HG03095 (cell line): Measurements from ENCODE around the gene RAD18.

ENCODE experiments used
- ATAC-seq: cut with Tn5 transposase; IDR thresholded peaks from one replicate; pipeline ENCODE4 v1.9.1; 2021; ENCODE audit warnings: moderate library complexity; ENCODE audit not compliant: unreplicated experiment

Gene RAD18

DNA sequence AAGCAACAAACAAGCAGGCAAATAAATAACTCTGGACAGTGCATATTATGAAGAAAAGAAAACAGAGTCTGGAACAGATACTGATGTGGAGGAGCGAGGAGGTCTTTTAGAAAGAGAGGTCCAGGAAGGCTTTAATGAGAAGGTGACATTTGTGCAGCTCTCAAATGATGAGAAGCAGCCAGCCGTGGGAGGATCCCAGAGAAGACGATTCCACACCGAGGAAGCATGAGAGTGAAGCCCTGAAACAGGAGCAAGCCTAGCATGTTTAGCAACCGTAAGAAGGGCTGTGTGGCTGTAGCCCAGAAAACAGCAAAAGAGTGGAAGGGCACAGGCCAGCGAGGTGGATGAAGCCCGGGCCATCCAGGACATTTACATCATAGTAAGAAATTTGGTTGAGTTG lies 93.1 kb downstream of the RAD18 start:
- ATAC-seq: no peak

DNA sequence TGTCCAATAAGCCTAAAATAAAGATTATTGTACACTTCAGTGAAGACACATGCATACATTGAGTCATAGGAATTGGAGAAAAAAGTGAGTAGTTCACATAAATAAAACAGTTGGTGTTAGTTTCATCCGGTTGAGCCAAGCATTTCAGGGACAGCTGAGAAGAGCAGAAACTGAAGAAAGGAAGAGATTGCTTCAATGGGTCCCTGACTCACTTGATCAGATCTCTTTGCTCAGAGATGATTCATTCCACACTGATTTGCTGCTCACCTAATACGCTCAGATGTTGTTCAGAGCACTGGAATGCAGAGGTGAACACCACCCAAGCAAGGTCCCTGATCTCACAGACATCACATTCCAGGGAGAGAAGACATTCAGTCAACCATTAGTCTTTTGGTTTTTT lies 93.7 kb downstream of the RAD18 start:
- ATAC-seq: no peak

DNA sequence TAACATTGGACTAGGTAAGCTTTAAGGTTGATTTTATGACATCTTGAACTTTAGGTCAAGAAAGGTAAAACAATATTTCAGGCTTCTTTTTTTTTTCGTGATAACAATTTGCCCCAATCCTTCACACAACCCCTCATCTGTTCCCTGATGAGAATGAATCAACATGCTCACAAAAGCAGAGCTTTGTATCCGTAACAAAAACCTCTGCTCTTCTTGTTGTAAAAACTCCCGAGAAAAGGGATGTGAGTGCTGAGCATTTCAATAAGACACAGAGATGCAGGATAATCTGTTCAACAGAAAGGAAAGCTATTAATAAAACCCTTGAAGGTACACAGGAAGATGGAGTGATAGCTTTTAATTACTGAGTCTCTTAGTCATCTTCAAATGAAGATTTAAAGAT lies 94.3 kb downstream of the RAD18 start:
- no peak for ATAC-seq

DNA sequence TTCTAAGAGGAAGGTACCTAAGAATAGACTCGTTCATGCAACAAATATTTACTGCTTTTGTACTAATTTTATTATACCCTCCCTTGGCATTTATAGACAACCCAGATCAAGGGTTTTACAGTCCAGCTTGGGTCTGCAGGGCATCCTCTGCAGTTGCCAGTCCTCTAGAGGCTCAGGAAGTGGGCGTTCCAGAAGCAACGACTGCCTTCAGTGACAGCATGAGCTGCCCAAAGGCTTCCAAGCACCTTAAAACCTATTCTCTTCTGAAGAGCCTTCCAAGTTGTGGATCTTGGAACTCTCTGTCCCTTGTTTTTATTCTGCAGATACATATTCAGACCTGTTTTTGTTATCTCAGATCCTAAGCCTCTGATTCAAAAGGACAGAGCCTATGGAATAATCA lies 95.6 kb downstream of the RAD18 start:
- ATAC-seq: no peak

DNA sequence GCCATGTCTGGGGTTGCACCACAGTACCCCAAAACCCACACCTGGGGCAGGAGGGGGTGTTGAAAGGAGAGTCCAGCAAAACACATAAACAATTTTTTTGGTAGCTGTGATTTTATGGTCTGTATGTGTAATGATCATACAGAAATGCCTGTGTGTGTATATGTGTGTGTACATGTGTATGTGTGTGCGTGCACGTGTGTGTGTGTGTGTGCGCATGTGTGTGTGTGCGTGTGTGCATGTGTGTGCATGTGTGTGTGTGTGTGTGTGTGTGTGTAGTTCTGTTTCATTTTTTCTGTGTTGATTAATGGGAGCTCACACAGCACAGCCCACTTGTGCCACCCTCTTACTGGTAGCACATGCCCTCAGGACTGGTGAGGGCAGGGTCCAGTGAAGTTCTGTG lies 97.6 kb downstream of the RAD18 start:
- ATAC-seq: no peak

DNA sequence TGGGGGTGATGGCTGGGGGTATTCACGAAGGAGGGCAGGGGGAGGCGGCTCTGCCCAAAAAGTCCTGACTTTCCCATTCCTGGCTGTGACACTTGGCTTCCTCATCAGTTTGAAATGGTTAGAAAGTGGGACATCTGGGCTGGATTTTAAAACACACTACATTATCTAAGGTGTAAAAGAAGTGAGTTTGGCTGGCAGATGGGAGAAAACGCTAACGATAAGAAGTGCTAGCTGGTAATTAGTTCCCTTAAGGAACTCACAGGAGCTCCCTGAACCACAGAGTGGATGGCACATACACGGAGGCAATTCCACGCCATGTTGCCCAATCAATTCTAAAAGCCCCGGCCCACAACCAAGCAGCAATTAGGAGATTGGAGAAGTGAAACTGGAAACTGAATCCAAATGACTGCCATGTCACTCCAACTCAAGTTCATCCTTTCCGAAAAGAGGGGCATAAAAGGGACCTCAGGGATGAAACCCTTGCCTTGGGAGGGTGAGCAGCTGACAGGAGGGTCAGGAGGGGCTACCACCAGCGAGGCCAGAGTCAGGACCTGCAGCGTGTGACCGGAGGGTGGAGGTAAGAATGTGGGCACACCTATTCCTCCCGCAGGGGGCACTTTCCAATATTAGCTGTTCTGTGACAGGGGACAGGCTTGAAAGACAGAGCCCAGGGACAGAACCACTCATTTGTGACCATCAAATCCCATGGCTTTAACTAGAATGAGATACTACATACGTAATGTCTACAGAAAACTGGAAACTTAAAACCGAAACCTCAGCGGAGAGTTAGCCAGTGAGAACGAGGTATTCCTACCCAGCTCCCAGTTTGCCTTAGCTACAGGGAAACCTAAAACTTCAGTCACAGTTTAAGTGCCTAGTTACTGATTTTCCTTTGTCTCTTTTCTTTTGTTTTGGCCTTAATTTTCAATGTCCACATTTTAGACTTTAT lies 98.6 kb downstream of the RAD18 start:
- no peak for ATAC-seq

DNA sequence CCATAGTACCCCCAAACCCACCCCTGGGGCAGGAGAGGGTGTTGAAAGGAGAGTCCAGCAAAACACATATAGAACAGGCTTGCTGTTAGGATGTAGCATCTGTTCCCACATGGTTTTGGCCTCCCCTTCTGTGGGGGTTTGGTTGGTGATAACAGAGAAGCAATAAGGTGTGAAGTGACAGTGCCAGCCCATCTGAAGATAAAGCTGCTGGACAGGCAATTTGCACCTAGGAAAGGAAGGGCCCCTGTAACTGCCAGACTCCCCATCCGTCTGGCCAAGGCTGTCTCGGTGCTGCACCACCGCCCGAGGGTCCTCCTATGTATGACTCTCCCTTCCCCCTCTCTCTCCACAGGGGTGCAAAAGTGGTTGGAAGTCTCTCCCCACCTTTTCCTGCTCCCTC lies 99.4 kb downstream of the RAD18 start:
- ATAC-seq: no peak

DNA sequence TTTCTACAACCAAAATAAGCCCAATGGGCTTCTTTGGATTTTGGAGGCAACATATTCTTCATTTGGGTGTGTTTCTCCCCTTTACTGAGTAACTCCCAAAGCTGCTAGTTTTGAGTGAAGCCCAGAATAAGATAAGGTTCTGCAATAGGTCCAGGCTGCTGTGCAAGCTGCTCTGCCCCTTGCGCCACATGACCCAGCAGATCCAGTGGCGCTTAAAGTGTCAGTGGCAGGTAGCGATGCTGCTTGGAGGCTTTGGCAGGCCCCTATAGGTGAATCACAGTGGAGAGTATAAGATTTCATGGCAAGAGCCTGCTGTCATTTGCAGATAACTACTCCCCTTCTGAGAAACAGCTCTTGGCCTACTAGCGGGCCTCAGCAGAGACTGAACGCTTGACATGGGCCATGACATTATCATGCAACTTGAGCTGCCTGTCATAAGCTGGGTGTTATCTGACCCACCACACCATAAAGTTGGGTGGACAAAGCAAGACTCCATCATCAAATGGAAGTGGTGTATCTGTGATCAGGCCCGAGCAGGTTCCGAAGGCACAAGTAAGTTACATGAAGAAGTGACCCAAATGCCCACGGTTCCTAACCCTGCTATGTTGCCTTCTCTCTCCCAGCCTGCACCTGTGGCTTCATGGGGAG lies 105.4 kb downstream of the RAD18 start:
- ATAC-seq: no peak

DNA sequence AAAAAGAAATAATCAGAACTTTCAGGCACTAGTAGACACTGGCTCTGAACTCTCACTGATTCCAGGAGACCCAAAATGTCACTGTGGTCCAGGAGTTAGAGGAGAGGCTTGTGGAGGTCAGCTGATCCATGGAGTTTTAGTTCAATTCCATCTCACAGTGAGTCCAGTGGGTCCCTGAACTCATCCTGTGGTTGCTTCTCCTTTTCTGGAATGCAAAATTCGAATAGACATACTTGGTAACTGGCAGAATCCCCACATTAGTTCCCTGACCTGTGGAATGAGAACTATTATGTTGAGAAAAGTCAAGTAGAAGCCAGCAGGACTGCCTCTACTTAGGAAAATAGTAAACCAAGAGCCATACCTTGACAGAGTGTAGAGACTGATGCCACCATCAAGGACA lies 106.6 kb downstream of the RAD18 start:
- no peak for ATAC-seq

DNA sequence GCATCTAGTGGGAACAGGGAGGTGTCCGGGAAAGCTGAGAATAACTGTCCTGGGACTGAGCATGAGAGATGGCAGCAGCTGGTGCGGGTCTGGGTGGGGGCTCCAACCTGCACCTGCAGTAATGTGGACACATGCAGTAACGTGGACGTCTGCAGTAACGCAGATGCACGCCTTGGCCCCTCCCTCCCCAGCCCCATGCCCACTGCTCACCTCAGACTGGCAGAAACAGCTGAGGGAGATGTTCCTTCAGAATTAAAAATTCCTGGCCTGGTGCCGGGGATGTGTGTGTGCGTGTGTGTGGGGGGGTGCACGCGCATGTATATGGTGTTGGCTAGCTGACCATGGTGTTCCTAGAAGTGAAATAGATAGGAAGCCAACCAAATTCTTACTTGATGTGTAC lies 107.2 kb downstream of the RAD18 start:
- no peak for ATAC-seq

DNA sequence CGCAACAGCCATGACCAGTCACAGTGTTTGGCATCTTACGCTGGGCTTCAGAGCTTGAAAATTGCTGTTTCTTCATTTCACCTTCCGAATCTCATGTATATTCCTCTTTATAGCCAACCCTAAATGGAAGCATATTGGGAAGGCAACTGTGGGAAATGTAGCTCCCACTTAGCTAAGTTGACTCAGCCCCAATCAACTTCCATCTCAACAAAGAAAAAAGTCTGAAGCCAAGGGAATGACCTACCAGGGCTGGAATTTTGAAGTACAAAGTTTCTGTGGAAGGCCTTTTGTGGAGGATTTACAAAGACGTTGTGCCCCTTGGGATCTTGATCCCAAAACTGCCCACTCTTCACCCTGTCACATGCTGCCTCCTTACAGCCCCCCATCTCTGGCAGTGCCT lies 108.6 kb downstream of the RAD18 start:
- no peak for ATAC-seq

DNA sequence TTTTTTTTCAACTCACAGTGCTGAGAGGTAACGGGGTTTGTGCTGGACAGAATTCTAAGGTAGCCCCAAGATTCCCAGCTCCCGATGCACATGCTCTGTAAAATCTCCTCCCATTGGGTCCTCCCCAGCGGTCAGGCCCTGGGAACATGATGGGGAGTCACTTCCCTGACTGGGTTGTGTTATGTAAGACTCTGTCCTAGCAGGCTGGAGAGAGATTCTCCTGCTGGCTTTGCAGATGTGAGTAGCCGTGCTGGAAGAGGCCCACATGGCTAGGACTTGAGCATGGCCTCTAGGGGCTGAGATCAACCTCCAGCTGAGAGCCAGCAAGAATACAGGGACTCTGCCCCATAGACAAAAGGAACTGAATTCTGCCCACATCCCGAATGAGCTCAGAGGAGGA lies 110.2 kb downstream of the RAD18 start:
- ATAC-seq: no peak

DNA sequence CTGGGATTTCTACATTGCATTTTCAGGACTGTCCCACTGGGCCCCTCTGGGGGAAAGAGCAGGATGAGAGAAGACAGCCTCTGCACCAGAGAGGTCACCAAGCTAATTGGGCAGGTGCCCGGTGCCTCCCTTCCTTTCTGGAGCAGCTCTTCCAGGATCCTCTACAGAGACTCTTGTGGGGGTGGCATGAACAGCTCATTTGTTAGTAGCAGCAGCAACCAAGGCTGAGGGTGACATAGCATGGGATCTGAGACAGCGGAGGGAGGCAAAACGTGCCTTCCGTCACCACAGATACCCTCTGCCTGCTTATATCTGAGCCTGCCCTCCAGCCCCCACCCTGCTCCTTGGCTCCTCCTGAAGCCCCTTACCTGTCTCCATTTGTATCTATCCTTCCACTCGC lies 110.8 kb downstream of the RAD18 start:
- ATAC-seq: no peak

DNA sequence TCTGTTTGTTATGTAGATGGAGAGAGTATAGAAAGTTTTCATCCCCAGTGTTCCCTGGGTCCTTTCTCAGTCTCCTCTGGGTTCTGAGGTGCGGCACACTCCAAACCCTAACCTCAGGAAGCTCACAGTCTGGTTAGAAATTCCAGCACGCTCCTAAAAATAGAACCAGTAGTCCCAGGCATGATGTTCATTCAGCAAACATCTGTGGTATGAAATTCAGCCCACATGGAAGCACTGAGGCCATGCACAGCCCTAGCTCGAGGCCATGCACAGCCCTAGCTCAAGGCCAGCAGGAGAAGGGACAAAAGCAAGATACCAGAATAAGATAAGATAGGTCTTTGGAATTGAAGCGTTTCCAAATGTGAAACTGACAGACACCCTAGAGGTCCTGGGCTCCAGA lies 111.6 kb downstream of the RAD18 start:
- no peak for ATAC-seq

DNA sequence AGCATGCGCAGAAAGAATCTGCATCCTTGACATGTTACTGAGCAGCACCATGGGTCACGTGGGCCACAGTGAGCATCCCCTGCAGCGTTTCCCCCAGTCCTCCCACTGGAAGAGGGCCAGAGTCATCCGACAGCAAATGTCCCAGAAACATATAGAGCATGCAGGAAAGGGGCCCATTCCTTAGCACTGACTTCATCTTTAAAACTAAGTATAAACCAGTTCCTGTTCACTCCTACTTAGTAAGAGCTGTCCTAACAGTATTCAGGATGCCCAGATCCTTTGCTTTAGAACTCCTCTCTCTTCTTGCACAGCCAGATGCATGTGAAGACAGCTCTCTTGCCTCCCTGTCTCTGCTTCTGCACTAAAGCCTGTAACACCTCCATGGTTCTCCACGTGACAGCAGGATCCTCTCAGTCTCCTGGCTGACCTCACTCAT lies 114.6 kb downstream of the RAD18 start:
- no peak for ATAC-seq

DNA sequence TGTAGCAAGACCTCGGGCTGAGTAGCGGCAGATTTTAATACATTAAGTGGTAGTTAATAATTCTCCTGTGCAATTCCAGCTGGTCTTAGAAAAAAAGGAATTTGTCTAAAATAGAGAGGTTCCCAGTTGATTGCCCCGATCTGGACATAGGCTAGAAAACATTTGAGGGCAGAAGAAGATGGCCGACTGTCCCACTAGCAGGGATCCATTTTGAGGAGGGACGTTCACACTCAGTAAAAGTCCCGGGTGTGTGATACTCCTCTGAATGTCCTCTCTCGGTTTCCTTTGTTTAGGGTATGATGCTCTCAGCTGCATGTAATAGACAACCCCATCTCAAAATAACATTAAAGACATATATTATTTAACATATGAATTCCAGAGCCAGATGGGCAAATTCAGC lies 116.0 kb downstream of the RAD18 start:
- no peak for ATAC-seq

DNA sequence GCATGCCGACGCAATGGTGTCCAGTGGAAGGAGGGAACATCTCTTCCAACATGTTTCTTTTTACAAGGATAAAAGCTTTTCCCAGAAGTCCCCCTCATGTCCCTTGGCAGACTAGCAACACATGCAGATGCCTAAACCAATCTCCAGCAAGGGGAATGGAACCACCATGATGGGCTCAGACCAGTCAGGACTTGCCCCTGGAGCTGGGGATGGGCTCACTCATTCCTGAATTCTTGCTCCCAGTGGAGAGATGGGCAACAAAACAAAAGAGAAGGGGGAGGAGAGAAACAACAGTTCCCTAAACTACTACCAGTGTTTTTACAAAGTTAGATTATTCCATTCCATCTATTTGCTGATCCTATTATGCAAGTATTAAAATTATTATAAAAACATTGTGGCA lies 117.1 kb downstream of the RAD18 start:
- no peak for ATAC-seq

DNA sequence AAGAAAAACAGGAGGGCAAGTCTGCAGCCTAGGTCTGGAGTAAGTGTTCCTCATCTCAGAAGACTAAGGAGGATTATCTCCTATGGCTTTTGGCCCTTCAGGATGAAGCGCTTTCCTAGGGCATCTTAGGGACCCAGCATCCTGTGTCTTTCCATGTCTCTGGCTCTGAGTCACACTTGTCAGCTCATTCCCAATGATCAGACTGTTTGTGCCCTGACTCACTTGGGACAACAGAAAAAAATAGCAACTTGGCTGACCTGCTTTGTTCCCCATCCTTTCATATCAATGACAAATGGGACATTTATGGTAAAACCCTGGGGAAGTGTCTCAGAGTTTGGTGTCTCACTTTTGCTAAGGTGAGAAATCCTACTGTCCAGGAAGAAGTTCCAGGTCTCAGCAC lies 117.6 kb downstream of the RAD18 start:
- ATAC-seq: no peak

DNA sequence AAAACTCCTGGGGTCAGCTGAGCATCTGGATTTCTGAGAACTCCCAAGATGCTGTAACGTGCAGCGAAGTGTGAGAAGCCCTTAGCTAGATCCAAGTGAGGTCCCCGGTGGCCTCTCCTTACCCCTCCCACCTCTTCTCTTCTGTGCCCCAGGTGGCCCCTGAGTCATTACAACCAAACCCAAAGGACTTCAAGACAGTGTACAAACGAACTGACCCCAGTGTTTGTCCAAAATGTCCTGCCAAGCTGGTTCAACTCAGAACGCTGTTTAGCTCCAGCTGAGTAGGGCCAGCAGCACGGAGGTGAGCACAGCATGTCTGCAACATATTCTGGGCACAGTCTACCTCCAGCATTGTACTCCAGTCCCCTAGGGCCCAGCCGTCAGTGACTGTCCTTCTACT lies 119.9 kb downstream of the RAD18 start:
- no peak for ATAC-seq

DNA sequence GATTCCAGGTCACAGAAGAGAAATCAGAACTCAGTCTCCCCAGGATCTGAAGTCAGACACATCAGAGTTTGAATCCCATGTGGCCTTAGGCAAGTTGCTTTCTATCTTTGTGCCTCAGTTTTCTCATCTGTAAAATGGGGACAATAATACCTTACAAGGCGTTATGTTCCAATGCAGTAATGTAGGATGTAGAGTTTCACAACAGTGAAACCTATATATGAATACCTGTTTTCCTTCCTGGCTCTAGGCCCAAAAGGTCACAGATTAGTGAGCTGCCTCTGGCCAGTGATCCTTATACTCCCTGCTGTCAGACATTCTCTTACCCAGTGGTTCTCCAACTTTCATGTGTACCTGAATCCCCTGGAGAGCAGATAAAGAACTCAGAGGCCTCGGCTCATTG lies 121.0 kb downstream of the RAD18 start:
- ATAC-seq: no peak

DNA sequence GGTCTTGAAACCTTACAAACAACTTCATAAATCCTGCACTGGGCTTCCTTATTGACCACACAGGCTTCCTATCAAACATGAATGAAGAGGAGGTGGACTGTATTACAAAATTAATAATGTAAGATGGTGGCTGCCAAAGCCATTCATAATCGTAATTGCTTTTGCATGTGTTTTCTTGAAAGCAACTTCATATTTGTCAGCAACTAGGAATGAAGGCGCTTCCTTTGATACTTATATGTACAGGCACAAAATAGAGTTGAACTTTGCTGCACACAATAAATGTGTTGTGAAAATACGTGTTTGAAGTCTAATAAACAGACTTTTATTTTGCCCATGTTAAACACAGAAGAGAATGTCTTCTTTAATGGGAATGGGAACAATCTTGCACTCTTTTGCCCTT lies 121.8 kb downstream of the RAD18 start:
- ATAC-seq: no peak

DNA sequence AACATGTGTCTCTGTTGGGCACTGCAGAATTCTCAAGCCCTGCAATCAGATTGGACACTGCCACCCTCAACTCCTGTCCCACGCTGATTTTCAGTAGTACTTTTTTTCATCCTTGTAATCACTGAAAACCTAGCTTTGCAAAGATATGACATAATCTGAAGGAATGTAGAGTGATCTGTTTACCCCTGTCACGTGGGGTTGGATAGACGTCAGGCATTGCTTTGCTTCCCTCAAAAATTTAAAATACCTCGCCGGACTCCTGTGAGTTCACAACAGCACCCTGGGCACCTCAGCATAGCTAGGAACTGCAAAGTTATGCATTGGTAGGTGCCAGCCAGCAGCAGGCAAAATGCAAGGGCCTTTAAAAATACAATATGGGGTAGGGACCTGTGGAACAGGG lies 122.7 kb downstream of the RAD18 start:
- ATAC-seq: no peak
